GM03348 (cell line): ENCODE data around the gene DLG5.
A peak's percentile ranks its signal among the peaks of the same experiment; 100 is the strongest.

ENCODE experiments used
- DNase-seq: peaks from one replicate; pipeline ENCODE4 v3.0.0; 2012; ENCODE audit warnings: low spot score

The DLG5 gene, protein sequence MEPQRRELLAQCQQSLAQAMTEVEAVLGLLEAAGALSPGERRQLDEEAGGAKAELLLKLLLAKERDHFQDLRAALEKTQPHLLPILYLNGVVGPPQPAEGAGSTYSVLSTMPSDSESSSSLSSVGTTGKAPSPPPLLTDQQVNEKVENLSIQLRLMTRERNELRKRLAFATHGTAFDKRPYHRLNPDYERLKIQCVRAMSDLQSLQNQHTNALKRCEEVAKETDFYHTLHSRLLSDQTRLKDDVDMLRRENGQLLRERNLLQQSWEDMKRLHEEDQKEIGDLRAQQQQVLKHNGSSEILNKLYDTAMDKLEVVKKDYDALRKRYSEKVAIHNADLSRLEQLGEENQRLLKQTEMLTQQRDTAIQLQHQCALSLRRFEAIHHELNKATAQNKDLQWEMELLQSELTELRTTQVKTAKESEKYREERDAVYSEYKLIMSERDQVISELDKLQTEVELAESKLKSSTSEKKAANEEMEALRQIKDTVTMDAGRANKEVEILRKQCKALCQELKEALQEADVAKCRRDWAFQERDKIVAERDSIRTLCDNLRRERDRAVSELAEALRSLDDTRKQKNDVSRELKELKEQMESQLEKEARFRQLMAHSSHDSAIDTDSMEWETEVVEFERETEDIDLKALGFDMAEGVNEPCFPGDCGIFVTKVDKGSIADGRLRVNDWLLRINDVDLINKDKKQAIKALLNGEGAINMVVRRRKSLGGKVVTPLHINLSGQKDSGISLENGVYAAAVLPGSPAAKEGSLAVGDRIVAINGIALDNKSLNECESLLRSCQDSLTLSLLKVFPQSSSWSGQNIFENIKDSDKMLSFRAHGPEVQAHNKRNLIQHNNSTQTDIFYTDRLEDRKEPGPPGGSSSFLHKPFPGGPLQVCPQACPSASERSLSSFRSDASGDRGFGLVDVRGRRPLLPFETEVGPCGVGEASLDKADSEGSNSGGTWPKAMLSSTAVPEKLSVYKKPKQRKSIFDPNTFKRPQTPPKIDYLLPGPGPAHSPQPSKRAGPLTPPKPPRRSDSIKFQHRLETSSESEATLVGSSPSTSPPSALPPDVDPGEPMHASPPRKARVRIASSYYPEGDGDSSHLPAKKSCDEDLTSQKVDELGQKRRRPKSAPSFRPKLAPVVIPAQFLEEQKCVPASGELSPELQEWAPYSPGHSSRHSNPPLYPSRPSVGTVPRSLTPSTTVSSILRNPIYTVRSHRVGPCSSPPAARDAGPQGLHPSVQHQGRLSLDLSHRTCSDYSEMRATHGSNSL (N-terminal part only)

DNA sequence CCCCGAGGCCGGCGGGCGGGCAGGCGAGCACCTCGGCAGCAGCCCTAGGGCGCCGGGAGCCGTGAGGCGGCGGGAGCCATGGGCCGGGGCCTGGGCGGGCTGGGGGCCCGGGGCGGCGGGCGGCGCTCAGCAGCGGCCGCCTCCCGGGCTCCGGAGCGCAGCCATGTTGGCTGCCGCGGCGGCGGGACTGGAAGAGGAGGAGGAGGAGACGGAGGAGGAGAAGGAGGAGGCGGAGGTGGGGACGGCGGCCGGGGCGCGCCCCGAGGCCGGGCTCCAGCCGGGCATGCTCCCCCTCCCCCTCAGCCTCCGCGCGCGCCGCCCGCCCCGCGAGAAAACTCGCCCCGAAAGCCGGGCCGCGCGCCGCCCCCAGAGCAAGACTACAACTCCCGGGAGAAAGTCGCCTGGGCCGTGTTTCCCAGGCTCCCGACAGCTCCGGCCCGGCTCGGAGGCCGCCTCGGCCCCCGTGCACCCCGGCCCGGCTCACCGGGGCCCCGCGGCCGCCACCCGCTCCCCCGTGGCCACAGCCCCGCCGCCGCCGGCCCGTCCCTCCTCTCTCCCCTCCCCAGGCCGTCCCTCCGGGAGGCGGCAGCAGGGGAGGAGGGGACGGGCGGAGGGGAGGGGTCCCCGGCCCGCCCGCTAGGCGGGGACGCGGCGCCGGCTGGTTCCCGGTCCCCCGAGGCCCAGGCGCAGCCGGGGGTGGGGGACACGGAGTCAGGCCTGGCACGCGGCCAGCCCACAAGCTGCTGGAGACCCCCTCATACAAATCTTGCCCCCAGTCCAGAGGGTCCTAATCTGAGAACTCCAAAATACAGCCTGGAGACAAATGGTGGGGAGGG is at the start of gene DLG5:
Gene DLG5 (minus strand): TSS at position 190 of the 836 bp plus-strand sequence. CDS start 235 bp downstream, outside the sequence.
- peak; percentile 94 for DNase-seq

DNA sequence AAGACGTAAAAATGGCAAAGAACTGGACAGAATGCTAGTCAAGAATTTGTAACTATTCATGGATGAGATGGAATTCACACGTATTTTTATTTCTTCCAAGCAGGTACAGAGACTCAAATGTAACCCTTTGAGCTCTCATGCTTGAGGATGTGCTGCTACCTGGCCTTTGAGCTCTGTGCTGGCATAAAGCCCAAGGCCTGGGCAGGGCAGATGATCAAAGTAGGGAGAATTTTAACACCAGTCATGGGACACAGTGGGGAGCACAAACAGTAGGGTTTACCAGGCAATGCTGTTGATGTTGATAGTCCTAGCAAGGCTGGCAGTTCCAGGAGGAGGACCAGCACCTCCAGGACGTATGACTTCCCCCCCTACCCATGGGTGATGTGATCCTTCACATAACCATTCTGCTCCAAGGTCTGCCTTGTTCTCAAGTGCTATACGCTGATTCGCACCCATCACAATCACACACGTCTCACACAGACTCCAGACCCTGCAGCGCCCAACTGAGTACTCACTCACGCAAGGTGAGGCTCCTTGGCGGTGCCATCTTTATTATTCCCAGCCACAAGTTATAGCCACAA is 48.6 kb upstream of the DLG5 start:
- no peak for DNase-seq

DNA sequence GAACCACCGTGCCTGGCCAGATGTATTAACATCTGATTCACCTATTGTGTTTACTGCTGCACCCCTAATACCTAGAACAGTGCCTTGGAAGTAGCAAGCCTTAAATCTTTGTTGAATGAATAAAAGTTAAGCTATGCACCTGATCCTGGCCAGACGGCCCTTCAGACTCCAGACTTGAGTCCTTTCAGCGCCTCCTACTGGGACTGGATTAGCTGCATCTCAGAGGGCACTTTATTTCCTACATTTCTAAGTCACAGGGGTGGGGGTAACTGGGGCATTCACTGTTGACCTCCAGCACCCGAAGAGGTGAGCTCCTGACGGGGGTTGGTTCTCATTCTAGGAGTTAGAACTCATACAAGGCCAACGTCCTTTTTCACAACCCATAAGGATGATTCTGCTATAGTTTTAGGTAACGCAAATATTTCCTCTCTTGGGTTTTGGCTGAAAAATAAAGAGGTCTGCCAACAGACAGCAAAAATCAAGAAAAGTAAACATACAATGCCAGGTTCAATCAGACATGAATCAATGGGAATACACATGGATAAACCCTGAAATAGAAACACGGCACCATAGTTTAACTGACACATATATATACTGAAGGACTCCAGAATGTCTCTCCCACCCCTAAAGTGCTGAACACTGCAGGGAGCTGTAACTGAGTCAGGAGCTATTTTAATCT is 48.0 kb upstream of the DLG5 start:
- DNase-seq: peak; percentile 35

DNA sequence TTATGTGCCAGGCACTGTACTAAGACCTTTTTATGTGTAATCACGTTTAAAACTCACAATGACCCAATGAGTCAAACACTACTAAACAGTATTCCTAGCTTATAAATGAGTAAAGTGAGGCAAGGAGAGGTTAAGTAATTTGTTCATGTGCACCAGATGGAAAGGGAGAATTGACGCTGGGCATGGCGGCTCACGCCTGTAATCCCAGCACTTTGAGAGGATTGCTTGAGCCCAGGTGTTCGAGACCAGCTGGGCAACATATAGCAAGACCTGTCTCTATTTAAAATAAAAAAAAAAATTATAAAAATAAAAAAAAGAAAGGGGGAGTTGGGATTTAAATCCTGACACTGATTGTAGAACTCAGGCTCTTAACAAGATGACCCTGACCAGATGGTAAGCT is 46.7 kb upstream of the DLG5 start:
- DNase-seq: no peak

DNA sequence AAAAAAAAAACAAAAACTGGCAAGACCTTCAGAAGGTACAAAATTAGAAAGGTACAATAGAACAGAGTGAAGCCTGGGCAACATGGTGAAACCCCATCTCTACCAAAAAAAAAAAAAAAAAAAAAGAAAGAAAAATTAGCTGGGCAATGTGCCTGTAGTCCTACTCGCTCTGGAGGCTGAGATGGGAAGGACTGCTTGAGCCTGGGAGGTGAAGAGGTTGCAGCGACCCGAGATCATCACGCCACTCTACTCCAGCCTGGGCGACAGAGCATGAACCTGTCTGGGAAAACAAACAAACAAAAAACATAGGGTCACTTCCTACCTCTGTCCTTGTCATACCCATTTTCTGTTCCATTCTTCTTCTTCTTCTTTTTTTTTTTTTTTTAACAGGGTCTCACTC is 45.6 kb upstream of the DLG5 start:
- no peak for DNase-seq

DNA sequence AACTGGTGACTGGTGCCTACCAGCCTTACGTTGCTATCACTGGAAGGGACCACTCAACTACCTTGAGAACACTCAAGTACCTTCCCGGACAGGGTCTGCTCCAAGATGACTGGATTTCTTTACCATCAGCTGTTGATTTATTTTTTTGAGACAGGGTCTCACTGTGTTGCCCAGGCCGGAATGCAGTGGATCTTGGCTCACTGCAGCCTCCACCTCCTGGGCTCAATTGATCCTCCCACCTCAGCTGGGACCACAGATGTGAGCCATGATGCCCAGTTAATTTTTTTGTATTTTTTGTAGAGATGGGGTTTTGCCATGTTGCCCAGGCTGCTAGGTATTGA is 45.2 kb upstream of the DLG5 start:
- no peak for DNase-seq

DNA sequence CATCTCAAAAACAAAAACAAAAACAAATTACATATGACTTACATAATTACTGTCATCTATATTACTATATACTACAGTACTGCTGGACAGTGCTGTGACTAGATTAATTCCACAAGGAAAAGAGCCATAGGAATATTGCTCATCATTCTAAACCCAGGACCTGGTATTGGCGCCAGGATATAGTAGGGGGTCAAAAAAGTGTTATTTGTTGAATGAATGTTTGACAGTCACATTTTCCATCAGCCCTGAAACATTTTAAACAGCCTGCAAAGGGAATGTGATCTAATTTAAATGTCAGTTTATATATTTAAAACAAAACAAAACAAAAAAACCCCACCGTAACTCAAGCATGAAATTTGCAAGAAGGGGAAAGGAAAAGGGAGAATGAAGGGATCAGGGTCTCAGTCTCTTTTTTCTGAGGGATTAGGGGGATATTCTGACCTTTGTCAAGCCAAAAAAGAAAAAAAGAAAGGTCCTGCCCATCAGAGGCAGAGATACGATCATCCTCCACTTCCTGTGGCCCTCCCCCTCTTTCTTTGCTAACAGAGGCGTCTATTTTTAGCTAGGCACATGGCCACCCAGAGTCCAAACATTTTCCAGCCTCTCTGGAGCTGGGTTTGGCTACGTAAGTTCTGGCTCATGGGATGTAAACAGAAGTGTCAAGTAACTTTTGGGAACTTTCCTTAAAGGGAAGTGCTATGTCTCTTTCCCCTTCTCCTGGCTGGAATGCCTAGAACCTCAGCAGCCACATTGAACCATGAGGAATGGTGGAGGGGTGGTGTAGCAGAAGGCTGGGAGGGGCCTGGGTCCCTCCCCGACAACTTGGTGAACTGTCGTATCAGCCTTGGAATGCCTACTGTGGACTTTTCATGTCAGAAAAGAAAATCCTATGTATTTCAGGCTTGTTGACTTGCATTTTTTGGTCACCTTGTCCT is 44.6 kb upstream of the DLG5 start:
- peak; percentile 90 for DNase-seq

DNA sequence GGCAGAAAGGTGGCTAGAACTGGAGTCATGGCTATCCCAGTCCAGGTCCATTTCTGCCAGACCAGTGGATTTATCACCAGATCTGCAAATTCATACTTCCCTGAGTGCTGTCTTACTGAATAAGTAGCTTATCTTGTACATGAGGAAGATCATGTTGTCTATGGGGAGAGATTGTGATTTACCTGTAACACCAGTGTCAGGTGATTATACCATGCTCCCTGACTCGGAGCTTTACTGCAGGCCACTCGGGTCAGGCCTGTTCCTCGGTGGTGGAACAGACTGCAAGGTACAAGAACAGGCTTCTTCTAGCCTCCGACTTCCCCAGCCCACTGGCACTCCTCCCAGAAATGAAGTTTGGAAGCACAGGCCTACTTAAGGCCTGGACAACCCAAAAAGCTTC is 42.6 kb upstream of the DLG5 start:
- DNase-seq: no peak

DNA sequence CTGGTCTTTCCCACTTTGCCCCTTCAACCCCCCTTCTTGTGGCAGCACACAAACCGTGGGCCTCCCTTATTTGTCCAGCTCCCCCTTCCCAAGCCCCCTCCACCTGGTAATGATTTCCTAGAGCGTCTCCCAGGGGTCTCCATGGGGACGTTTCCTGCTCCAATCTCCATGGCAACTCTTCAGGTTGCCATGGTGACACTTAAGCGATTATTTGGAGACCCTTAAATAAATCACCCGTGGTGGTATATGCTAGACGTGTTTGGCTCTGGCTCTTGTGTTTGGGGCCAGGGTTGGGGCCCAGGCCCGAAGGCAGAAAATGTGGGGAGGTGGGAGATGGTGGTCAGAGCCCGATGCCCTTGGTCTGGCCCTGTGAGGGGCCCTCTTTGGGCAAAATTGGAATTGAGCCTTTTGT is 41.1 kb upstream of the DLG5 start:
- no peak for DNase-seq

DNA sequence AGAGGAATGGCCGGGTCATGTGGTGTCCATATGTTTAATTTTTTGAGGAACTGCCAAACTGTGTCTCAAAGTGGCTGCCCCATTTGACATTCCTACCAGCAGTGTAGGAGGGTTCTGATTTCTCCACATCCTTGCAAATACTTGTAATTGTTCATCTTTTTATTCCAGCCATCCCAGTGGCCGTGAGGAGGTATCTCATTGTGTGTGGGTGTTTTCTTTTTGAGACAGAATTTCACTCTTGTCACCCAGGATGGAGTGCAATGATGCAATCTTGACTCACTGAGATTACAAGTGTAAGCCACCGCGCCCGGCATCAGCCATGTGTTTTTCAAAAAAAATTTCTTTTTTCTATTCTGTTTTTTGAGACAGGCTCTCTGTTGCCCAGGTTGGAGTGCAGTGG is 38.7 kb upstream of the DLG5 start:
- peak; percentile 84 for DNase-seq

DNA sequence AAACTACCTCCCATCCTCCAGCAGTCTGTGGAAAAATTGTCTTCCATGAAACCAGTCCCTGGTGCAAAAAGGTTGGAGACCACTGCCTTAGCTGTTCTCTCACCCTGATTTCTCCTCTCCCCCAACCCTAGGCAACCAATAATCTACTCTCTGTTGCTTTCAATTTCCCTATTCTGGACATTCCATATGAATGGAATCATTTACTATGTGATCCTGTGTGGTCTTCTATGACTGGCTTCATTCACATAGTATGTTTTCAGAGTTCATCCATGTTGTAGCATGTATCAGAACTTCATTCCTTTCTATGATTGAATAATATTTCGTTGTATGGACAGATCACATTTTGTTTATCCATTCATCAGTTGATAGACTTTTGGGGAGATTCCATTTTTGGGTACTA is 38.3 kb upstream of the DLG5 start:
- DNase-seq: no peak

DNA sequence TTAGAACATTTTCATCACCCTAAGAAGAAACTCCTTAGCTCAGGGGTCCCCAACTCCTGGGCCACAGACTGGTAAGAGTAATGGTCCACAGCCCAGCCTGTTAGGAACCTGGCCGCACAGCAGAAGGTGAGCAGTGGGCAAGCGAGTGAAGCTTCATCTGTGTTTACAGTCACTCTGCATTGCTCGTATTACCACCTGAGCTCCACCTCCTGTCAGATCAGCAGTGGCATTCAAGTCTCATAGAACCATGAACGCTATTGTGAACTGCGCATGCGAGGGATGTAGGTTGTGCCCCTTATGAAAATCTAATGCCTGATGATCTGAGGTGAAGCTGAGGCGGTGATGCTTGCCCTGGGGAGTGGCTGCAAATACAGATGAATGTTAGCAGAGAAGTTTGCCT is 37.3 kb upstream of the DLG5 start:
- no peak for DNase-seq

DNA sequence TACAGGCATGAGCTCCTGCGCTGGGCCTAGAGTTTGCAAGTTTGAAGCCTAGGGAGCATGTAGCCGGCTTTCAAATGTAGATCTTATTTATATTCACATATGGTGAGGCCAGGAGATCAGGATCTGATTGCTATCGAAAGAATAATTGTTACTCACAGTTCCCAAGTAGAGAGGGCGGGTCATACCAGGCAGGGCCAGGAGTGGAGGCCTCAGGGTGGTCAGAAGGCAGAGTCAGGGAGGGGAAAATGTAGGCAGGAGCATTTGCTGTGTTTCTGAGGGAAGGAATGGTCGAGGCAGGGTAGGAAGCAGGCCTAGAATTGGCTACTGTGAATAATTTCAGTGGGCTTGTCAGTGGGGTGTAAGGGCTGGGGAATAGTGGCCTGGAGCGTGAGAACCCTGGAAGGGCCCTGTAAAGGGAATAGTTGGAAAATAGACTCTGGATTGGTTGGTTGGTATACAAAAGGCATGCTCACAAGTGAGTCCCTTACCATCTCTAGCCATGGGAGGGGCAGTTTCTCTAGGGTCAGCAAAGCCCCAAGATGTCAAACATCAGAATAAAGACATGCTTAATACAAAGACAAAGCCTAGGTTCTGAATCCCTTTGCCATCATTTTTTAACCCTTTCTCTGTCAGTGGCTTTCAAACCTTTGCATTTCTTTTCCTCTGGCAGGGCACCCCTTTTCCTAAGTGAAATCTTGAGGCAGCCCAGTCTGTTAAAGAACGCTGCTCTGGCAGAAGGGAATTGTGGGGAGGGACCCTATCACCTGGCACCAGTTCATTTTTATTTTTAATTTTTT is 36.0 kb upstream of the DLG5 start:
- DNase-seq: no peak

DNA sequence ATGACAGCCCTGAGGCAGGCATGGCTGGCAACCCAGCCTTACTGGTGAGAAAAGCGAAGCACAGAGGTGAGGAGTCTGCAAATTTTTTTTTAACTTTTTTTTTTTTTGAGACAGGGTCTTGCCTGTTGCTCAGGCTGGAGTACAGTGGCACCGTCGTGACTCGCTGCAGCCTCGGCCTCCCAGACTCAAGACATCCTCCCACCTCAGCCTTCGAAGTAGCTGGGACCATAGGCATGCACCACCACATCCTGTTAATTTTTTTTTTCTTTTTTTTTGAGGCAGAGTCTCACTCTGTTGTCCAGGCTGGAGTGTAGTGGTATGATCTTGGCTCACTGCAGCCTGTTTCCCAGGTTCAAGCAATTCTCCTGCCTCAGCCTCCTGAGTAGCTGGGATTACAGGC is 35.1 kb upstream of the DLG5 start:
- DNase-seq: no peak

DNA sequence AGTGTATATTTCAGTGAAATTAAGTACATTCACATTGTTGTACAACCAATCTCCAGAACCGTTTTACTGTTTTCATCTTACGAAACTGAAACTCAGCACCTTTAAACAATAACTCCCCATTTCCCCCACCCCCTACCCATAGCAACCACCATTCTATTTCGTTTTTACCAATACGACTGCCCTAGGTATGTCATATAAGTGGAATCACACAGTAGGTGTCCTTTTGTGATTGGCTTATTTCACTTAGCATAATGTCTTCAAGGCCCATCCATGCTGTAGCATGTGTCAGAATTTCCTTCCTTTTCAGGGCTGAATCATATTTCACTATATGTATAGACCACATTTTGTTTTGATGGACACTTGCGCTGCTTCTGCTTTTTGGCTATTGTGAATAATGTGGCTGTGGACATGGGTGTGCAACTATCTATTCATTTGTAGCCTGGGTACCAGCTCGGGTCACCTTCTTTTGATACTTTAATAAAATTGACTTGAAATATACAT is 34.3 kb upstream of the DLG5 start:
- DNase-seq: no peak

DNA sequence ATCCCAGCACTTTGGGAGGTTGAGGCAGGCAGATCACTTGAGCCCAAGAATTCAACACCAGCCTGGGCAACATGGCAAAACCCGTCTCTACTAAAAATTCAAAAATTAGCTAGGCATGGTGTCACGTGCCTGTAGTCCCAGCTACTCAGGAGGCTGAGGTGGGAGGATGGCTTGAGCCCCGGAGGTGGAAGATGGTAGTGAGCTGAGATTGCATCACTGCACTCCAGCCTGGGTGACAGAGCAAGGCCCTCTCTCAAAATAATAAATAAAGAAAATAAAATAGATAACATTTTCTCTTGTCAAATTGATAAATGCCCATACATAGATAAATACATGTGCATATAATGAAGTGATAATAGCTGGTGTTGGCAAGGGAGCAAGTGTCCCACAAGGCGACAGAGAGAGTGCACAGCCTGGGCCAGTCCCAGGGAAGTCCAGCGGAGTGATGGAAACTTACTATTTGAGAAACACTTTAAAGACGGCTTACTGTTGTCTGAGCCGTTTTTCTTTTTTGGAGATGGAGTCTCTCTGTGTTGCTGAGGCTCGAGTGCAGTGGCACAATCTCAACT is 33.4 kb upstream of the DLG5 start:
- no peak for DNase-seq

DNA sequence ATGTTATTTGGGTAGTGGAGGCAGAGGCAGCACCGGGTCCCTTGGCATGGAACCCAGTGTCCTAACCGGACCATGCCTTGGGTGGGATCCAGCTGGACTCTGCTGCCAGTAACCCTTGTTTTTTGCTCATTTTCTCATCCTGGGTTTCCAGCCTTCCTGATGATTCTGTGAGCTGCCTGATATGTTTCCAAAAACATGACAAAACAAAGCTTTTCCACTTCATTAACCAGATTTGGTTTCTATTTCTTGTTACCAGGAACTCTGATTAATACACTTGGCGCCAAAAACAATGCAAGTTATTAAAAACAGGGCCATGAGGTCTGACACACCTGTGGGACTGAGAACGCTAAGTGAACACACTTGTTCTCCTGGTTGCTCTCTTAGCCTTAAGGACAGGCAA is 32.8 kb upstream of the DLG5 start:
- DNase-seq: no peak

DNA sequence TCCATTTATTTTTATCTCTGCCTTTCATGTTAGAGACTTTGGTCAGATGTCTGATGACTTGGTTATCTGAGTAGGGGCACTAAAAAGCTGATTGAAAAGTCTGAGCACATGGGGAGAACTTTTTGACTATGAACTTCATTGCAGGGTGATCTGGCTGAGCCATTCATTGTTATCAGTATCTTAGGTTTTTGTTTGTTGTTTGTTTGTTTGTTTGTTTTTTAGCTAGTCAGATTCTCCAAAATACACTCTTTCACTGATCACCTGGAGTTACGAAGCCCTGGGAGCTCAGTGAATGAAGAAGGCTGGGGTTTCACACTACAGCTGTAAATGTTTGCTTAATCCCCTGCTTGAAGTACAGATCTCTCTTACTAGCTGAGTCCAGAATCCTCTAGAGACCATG is 28.6 kb upstream of the DLG5 start:
- DNase-seq: no peak
